ENCODE results near the gene APCDD1.

Gene APCDD1

DNA sequence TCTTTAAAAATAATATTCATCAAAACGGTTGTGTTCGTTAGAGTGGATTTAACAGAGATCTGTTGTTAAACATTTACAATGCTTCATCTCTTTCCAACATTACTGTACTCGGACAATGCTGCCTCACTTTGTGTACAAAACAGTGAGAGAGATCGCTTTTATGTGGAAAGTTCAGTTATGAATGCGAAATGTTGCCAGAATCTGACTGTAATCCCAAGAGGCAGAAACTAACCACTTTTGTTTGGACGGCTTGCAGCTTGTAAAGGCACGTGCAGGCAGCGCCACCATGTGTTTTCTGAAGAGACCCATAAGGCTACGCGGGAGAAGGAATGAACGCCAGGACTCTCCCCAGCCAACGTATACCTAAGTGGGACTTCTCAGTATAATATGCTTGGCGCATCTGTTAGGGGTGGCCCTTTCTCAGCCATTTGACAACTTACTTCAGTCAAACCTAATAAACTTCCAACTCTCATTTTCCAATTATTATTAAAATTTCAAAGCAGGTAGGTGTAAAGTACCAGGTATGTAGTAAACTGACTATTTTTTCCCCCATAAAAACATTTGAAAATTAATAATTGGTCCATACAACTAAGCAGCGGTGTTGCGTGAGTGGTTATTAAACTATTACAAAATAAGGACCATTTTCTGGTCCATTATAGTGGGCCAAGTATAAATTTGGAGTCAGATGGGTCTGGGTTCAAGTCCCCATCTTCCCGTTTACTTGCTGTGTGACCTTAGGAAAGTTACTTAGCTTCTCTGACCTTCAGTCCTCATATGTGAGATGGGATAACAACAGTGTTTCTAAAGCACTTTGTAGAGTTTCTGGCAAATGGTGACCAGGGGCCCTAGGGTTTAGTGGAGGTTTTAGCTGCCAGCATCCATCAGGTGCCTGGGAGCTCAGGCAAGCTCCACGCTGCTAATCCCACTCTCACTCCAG, 65.8 kb downstream of the APCDD1 start:
- no peak overlapping the region for H3K4me3 ChIP-seq (ENCODE audit: low read length)
- peak; percentile 88 for DNase-seq (ENCODE audit: low read depth)
- TF ChIP-seq, protein P1, sequence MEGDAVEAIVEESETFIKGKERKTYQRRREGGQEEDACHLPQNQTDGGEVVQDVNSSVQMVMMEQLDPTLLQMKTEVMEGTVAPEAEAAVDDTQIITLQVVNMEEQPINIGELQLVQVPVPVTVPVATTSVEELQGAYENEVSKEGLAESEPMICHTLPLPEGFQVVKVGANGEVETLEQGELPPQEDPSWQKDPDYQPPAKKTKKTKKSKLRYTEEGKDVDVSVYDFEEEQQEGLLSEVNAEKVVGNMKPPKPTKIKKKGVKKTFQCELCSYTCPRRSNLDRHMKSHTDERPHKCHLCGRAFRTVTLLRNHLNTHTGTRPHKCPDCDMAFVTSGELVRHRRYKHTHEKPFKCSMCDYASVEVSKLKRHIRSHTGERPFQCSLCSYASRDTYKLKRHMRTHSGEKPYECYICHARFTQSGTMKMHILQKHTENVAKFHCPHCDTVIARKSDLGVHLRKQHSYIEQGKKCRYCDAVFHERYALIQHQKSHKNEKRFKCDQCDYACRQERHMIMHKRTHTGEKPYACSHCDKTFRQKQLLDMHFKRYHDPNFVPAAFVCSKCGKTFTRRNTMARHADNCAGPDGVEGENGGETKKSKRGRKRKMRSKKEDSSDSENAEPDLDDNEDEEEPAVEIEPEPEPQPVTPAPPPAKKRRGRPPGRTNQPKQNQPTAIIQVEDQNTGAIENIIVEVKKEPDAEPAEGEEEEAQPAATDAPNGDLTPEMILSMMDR (IDR thresholded peaks at IDR 0.05; ENCODE audit: insufficient read depth, low read depth, low read length, missing control alignments) = peak; percentile 93

DNA sequence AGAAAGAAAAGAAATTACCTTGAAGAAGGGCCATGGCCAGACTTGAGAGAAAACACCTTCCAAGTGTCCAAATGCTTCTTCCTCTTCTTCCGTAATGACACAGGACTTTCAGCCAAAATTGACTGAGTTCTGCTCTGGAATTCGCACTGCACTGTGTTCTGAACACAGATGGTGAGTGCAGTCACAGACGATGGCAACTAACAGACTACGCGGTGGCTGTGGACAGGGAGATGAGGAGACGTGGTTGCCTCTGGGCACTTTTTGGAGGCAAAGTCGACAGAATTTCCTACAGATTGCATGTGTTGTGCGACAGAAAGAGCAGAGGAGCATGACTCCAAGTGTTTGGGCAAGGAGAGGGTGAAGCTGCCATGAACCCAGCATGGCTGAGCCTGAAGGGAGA, 67.1 kb downstream of the APCDD1 start:
- TF ChIP-seq, protein P1 (IDR thresholded peaks at IDR 0.05; ENCODE audit: insufficient read depth, low read depth, low read length, missing control alignments) = no peak
- DNase-seq (ENCODE audit: low read depth) = no peak
- no peak overlapping the region for H3K4me3 ChIP-seq (ENCODE audit: low read length)

DNA sequence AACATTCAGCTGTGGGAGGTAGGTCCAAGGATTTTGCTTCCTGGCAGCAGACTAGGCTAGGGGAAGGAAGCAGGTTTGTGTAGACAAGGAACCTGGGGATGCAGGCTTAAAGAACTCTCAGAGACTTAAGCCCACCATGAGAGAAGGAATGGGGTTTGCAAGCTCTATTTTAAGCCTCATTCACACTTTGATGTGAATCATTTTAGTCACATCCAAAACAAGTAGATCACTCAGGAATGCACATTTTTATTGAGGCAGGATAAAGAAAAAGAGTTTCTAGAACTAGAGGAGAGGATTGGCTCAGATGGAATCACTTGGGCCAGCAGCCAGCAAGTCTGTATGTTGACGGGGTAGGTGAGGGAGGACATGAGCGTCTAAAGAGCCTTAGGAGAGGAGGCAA, 68.1 kb downstream of the APCDD1 start:
- no peak overlapping the region for H3K4me3 ChIP-seq (ENCODE audit: low read length)
- TF ChIP-seq, protein P1 (IDR thresholded peaks at IDR 0.05; ENCODE audit: insufficient read depth, low read depth, low read length, missing control alignments) = no peak
- no peak for DNase-seq (ENCODE audit: low read depth)

DNA sequence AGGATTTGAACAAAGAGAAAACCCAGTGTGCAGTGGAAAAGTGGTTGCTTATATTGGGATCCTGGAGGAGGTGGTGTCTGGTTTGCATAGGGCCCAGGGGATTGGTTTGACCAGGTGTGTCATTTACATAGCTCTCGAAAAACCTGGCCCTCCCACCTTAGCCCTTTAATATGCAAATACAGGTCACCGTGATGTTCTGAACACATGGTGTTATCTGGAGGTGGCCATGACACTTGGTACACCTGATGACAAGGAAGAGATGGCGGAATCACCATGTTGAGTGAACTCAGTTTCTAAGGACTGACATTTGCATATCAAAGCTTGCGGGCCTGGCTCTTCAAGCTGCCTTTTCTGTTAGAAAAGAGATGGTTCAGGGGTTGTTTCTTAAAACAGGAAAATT, 69.1 kb downstream of the APCDD1 start:
- TF ChIP-seq, protein P1 (IDR thresholded peaks at IDR 0.05; ENCODE audit: insufficient read depth, low read depth, low read length, missing control alignments) = no peak
- H3K4me3 ChIP-seq (ENCODE audit: low read length) = no peak overlapping the region
- no peak for DNase-seq (ENCODE audit: low read depth)

DNA sequence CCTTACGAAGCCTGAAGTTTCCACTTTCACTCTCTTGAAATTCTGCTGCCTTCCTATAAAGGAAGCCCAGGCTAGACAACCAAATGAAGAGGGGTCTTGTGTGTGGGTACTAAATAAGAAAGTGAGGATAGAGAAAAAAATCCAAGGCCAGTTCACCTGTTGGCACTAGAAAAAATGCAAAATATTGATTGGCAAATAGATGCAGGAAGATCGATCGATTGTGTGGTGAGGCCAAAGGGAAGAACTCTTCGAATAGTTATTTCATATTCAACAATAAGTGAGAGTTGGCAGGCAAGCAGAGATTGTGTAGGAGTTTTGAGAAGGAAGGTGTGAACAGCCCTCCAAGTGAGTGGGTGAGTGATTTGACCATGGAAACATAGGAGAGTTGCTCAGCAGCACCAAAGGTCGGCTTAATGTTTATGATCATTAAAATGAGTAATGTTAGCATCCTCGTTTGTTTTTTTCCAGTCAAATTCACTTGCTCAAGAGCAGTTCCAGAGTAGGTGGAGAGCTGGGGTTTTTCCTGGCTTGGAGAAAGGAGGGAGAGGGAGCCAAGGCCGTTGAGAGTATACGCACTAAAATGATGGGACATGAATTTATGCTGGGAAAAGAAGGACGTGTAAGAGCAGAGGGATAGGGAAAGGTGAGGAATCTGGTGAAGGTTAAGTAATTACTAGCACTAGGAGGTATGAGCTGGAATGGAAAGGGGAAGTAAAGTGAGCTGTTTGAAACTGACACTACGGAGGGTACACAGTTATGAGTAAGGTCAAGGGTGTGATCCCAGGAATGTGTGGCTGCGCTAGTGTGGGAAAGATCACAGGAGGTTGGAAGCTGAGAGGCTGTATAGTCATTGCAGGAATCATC, 70.3 kb downstream of the APCDD1 start:
- H3K4me3 ChIP-seq (ENCODE audit: low read length) = no peak overlapping the region
- TF ChIP-seq, protein P1 (IDR thresholded peaks at IDR 0.05; ENCODE audit: insufficient read depth, low read depth, low read length, missing control alignments) = no peak
- peak; percentile 56 for DNase-seq (ENCODE audit: low read depth)

DNA sequence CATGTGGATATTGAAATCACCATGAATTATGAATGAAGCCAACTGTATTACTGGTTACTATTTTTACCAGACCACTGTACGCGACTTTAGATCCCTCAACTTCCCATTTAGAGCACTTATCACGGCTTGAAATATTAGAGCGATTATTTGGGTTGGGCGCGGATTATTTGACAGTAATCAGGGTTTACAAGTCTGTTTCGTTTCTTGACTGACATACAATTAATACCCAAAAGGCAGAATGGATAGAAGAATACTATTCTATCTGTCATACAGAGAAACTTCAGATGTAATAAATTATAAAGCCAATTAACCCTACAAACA, 70.9 kb downstream of the APCDD1 start:
- H3K4me3 ChIP-seq (ENCODE audit: low read length) = peak overlapping the region; percentile 92
- DNase-seq (ENCODE audit: low read depth) = no peak
- TF ChIP-seq, protein P1 (IDR thresholded peaks at IDR 0.05; ENCODE audit: insufficient read depth, low read depth, low read length, missing control alignments) = no peak
